Spleen (tissue), 7 donors: ENCODE data around the gene PRX.
"Not testable (repeated sequence)": the region's sequence is repeated elsewhere in the genome, so short reads cannot be mapped to it uniquely, and the experiment has no call there.

Experiments used
- POLR2A ChIP-seq, 3 donors: fragments of 450-650 bp; IDR thresholded peaks; one replicate each; pipeline ENCODE4 v1.5.1; 2017; ENCODE audit warnings: antibody characterized with exemption in 3 of 3, mild to moderate bottlenecking in 1 of 3
- POLR2AphosphoS5 ChIP-seq, 3 donors: sonication (generic); formaldehyde crosslinking; IDR thresholded peaks; one replicate each; pipeline ENCODE4 v1.5.1; 2017; ENCODE audit warnings: antibody characterized with exemption in 3 of 3
- TF ChIP-seq, protein P1 (sequence below), 11 experiments: fragments of 200-600 bp in 7 of 11; fragments of 450-650 bp in 4 of 11; sonication (generic) in 4 of 11; IDR thresholded peaks in 8 of 11; conservative IDR thresholded peaks in 3 of 11; 1 replicate in 7 of 11; 2 replicates in 4 of 11; pipeline versions ENCODE4 v1.4.0 to v1.8.0; 2016 to 2021; ENCODE audit warnings: antibody characterized with exemption in 11 of 11, inconsistent platforms in 4 of 11, mild to moderate bottlenecking in 1 of 11
- donor health status: DM: no; HTN: no; CAD: no; lungs with moderate emphysema.
- donor health status: DM: no; HTN: no; CAD: no.
- donor health status: DM: no; HTN: no; CAD: no.

DNA sequence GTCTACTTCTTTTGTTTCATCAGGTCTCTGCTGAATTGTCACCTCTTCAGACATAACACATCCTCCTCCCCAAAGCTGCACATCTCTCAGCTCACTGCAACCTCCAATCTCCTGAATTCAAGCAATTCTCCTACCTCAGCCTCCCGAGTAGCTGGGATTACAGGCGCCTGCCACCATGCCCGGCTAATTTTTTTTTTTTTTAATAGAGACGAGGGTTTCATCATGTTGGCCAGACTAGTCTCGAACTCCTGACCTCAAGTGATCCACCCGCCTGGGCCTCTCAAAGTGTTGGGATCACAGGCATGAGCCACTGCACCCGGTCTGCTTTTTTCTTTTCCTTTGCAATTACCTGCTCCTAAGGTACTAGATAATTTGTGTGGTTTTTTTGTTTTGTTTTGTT is 19.6 kb upstream of the PRX start:
- not testable (repeated sequence) for TF ChIP-seq POLR2A, POLR2AphosphoS5 (IDR thresholded peaks at IDR 0.05)
- TF ChIP-seq, protein P1, sequence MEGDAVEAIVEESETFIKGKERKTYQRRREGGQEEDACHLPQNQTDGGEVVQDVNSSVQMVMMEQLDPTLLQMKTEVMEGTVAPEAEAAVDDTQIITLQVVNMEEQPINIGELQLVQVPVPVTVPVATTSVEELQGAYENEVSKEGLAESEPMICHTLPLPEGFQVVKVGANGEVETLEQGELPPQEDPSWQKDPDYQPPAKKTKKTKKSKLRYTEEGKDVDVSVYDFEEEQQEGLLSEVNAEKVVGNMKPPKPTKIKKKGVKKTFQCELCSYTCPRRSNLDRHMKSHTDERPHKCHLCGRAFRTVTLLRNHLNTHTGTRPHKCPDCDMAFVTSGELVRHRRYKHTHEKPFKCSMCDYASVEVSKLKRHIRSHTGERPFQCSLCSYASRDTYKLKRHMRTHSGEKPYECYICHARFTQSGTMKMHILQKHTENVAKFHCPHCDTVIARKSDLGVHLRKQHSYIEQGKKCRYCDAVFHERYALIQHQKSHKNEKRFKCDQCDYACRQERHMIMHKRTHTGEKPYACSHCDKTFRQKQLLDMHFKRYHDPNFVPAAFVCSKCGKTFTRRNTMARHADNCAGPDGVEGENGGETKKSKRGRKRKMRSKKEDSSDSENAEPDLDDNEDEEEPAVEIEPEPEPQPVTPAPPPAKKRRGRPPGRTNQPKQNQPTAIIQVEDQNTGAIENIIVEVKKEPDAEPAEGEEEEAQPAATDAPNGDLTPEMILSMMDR (IDR thresholded peaks at IDR 0.05 in 8 of 11, conservative IDR thresholded peaks at IDR 0.05 in 3 of 11) = not testable (repeated sequence)
